Endometrium (tissue), 2 donors: Measurements from ENCODE around the gene C2orf92.

ENCODE experiments used
- FAIRE-seq: peaks from 2 replicates; lab custom pipeline; 2012; peaks lifted over from hg19 to GRCh38; lab: Jason Lieb, UNC
- donor health status: control.
- donor health status: control.

C2orf92 gene

DNA sequence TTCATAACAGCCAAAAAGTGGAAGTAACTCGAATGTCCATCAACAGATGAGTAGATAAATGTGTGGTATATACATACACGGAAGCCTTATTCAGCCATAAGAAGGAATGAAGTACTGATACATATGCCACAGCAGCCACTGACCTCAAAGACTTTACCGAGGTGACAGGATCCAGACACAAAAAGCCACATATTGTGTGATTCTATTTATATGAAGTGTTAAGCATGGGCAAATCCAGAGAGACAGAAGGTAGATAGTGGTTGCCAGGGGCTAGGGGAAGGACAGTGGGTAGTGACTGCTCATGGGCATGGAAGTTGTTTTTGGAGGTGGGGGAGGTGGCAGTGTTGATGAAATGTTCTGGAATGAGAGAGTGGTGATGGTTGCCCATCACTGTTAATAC is 77.8 kb downstream of the C2orf92 start:
- FAIRE-seq: no peak

DNA sequence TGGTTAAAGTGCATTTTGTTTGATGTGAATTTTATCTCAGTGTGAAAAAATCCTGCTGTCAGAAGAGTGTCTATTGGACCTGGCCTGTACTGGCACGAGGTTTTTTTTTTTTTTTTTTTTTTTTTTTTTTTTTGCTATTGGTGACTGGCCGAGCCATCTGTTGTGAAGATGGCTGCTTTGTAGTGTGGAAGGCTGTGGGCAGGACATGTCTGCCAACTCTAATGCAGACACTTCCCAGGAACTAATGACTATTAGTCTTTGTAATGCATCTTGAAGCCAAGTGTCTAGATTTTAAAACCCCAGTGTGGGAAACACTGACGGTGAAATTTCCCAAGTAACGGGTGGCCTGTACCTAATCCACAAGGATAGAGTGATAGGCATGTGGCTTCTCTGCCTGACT is 78.2 kb downstream of the C2orf92 start:
- FAIRE-seq: no peak

DNA sequence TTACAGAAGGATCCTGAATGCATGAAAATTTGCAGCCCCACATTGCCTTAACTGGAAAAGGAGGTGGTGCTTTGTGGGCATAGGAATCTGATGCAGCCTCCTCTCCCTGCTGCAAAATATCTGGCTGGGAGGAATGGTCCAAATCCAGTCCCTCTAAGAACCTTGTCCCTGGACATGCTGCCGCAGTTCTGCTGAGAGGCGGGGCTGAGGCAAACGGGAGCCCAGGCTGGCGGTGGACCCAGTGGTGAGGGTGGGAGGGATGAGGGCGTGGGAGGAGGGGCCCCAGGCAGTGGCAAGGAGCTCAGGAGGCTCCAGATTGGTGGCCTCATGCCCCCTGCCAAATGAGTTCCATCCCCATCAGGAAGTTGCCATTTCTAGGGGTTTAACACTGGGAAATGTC is 80.1 kb downstream of the C2orf92 start:
- FAIRE-seq: no peak

DNA sequence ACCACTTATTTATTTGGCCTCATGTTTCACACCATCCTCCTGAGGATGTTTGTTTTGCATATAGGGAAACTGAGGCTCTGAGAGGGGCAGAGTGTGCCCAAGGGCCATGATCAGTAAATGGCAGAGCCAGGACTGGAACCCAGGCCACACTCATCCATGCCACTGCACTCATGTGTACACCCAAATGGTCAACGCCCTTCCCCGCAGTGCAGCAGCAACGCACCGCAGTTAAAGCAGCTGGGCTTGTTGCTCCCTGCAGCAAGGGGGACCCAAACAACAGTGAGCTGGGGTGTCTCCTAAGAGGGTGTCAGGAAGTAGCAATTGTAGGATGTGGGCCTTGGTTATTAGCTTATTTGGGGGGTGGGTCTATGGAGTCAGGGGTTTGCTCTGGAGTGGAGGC is 80.5 kb downstream of the C2orf92 start:
- no peak for FAIRE-seq

DNA sequence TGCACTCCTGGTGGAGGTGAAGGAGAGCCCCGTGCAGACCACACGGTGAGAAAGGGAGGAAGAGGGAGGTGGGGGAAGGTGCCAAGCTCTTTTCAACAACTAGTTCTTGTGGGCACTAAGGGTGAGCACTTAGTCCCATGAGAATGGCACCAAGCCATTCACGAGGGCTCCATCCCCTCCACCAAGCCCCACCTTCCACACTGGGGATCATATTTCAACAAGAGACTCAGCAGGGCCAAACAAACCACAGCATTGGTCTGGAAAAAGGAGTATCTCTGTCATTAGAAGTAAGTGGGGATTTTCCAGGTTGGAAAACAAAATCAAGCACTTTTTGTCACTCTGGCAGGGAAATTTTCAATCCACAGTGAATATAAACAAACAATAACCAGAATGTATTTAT is 82.2 kb downstream of the C2orf92 start:
- FAIRE-seq: no peak
